Uterus (tissue), 2 donors: Measurements from ENCODE around the gene HPSE.

ENCODE experiments used
- CTCF ChIP-seq, 4 experiments: fragments of 200-600 bp in 2 of 4; fragments of 450-650 bp in 2 of 4; sonication (generic) in 2 of 4; IDR thresholded peaks; one replicate each; pipeline ENCODE4 v1.5.1; 2016 to 2019; ENCODE audit warnings: antibody characterized with exemption in 4 of 4, mild to moderate bottlenecking in 2 of 4, moderate library complexity in 1 of 4
- POLR2A ChIP-seq, 2 donors: fragments of 450-650 bp; IDR thresholded peaks; one replicate each; pipeline ENCODE4 v1.6.1; 2016; ENCODE audit warnings: antibody characterized with exemption in 2 of 2, mild to moderate bottlenecking in 1 of 2, moderate library complexity in 1 of 2

- TF ChIP-seq CTCF (IDR thresholded peaks at IDR 0.05) (peak in 3 of 4 experiments; percentile 13 to 30 (median 30)), POLR2A (IDR thresholded peaks at IDR 0.05) (no peak)
These were observed 28.1 kb upstream of the HPSE start for GRCh38 chr4:83362492-83363329.
